PC-9 (cell line): ENCODE measurements around the gene HRH1. TPM values are rescaled to one million over a fixed set of nuclear protein-coding genes. Genes with fewer than 3 reads are reported as not detected.

ENCODE experiments used
- BruUV-seq: library from RNA; stranded (reverse); fragments of 400-500 nt; replicated peaks from 2 replicates; lab custom pipeline; 2021; lab: Mats Ljungman, UMichigan
- CTCF ChIA-PET: fragments of 300-600 bp; sonication (Branson Sonifier 250); formaldehyde crosslinking; loops from one replicate; lab custom pipeline; 2022; ENCODE audit warnings: antibody characterized with exemption; lab: Charles Lee
- POLR2A ChIA-PET: fragments of 300-600 bp; sonication (Branson Sonifier 250); formaldehyde crosslinking; loops from one replicate; lab custom pipeline; 2022; ENCODE audit warnings: antibody characterized with exemption; ENCODE audit not compliant: unreplicated experiment; lab: Charles Lee
- DNase-seq, 2 experiments: peaks; one replicate each; pipeline versions ENCODE4 v3.0.0 to v3.0.0-alpha.2; 2015 to 2022; ENCODE audit warnings: mixed read lengths in 1 of 2
- H2AFZ ChIP-seq: fragments of 200-600 bp; sonication (generic); 2 replicates; pipeline ENCODE4 v1.8.1; 2017; ENCODE audit warnings: antibody characterized with exemption
- H3F3A ChIP-seq: fragments of 200-600 bp; sonication (generic); 2 replicates; pipeline ENCODE4 v1.8.1; 2017; ENCODE audit warnings: antibody characterized with exemption, mild to moderate bottlenecking, low read depth; ENCODE audit not compliant: insufficient read depth
- H3K27ac ChIP-seq: fragments of 200-600 bp; sonication (generic); 2 replicates; pipeline ENCODE4 v1.6.1; 2016; ENCODE audit warnings: mixed run types
- H3K27me3 ChIP-seq: fragments of 200-600 bp; sonication (generic); 2 replicates; pipeline ENCODE4 v1.6.1; 2016; ENCODE audit warnings: low read depth, mixed run types; ENCODE audit not compliant: insufficient read depth
- H3K36me3 ChIP-seq: fragments of 200-600 bp; sonication (generic); 2 replicates; pipeline ENCODE4 v1.6.1; 2016; ENCODE audit warnings: low read depth, mixed run types
- H3K4me1 ChIP-seq: fragments of 200-600 bp; sonication (generic); replicated peaks from 2 replicates; pipeline ENCODE4 v1.6.1; 2016; ENCODE audit warnings: mixed run types; ENCODE audit not compliant: insufficient read depth
- H3K4me2 ChIP-seq: fragments of 200-600 bp; sonication (generic); 2 replicates; pipeline ENCODE4 v1.6.1; 2017; ENCODE audit warnings: mixed run types
- H3K4me3 ChIP-seq: fragments of 200-600 bp; sonication (generic); 2 replicates; pipeline ENCODE4 v1.6.1; 2016; ENCODE audit warnings: mixed run types
- H3K79me2 ChIP-seq: fragments of 200-600 bp; sonication (generic); 2 replicates; pipeline ENCODE4 v1.6.1; 2017; ENCODE audit warnings: low read depth, mixed run types
- H3K9me2 ChIP-seq: fragments of 200-600 bp; sonication (generic); 2 replicates; pipeline ENCODE4 v1.8.1; 2017; ENCODE audit warnings: mild to moderate bottlenecking; ENCODE audit not compliant: insufficient read depth
- H3K9me3 ChIP-seq: fragments of 200-600 bp; sonication (generic); 2 replicates; pipeline ENCODE4 v1.8.1; 2016; ENCODE audit warnings: low read depth; ENCODE audit not compliant: insufficient read depth
- H4K20me1 ChIP-seq: fragments of 200-600 bp; sonication (generic); 2 replicates; pipeline ENCODE4 v1.8.1; 2017; ENCODE audit not compliant: insufficient read depth
- EZH2 ChIP-seq: fragments of 200-600 bp; sonication (generic); IDR thresholded peaks from 2 replicates; pipeline ENCODE4 v1.8.0; 2017; ENCODE audit warnings: antibody characterized with exemption, low read depth
- intact Hi-C: fragments of 100-400 bp; cut with micrococcal nuclease; formaldehyde crosslinking; loops from one replicate; pipeline ENCODE4 v1.10.0; 2022; ENCODE audit not compliant: unreplicated experiment
- total RNA-seq: library from RNA; stranded (reverse); gene quantifications from 2 replicates; pipeline ENCODE4 v1.2.3, GENCODE V29; 2021
- TF ChIP-seq, protein P1 (sequence below): fragments of 200-600 bp; sonication (generic); conservative IDR thresholded peaks from 2 replicates; pipeline ENCODE4 v1.6.1; 2017; ENCODE audit warnings: mixed run types, antibody characterized with exemption, mild to moderate bottlenecking, moderate library complexity

HRH1 gene
- total RNA-seq, 1 experiment from 2014 or later = 9.2 TPM

DNA sequence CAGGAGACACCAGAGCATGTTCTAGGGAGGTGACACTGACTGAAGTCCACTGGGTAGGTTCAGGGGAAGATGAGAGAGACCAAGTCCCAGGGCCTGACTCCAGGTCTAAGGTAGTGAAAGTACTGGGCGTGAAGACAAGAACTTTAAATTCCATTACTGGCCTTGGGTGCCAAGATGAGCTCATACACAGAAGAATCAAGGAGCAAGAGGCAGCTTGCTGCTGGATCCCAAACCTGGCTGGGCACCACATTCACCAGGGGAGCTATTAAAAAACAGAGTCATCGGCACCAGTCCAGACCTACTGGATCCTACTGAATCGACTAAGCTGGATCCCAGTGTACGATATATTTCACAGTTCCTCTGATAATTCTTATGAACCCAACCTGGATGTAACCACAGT, 75.8 kb downstream of the HRH1 start:
- peaks cover 23% of the 10 kb centered on the region for H3F3A ChIP-seq
- H3K79me2 ChIP-seq = peaks cover 31% of the 10 kb centered on the region
- DNase-seq = no peak
- CTCF ChIA-PET = interaction anchor here (0.6 to 0.9 kb wide), 2 partner anchors 58 to 491 kb away, joined by 3 read pairs; no protein-coding TSS in a partner anchor
- no peaks in the 10 kb centered on the region for H4K20me1 ChIP-seq
- H2AFZ ChIP-seq = no peak overlapping the region
- no peak overlapping the region for H3K4me3 ChIP-seq
- H3K36me3 ChIP-seq = peaks cover 16% of the 10 kb centered on the region; the same call in 1 of the 2 replicates
- BruUV-seq = no TSS peak
- no peaks in the 10 kb centered on the region for H3K9me2 ChIP-seq
- POLR2A ChIA-PET = interaction anchor here (0.6 kb wide), 2 partner anchors 44 to 93 kb away, joined by 3 to 6 read pairs; no protein-coding TSS in a partner anchor
- TF ChIP-seq, protein P1, sequence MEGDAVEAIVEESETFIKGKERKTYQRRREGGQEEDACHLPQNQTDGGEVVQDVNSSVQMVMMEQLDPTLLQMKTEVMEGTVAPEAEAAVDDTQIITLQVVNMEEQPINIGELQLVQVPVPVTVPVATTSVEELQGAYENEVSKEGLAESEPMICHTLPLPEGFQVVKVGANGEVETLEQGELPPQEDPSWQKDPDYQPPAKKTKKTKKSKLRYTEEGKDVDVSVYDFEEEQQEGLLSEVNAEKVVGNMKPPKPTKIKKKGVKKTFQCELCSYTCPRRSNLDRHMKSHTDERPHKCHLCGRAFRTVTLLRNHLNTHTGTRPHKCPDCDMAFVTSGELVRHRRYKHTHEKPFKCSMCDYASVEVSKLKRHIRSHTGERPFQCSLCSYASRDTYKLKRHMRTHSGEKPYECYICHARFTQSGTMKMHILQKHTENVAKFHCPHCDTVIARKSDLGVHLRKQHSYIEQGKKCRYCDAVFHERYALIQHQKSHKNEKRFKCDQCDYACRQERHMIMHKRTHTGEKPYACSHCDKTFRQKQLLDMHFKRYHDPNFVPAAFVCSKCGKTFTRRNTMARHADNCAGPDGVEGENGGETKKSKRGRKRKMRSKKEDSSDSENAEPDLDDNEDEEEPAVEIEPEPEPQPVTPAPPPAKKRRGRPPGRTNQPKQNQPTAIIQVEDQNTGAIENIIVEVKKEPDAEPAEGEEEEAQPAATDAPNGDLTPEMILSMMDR = no peak
- TF ChIP-seq EZH2 = no peak
- no peaks in the 10 kb centered on the region for H3K9me3 ChIP-seq
- H3K4me1 ChIP-seq = peaks cover 13% of the 10 kb centered on the region
- H3K27me3 ChIP-seq = no peaks in the 10 kb centered on the region
- H3K27ac ChIP-seq = no peak overlapping the region
- no peak overlapping the region for H3K4me2 ChIP-seq
- intact Hi-C loops = loop anchor here (10.0 kb wide), 1 partner anchor 415 kb away; the partner anchor contains the start of gene VGLL4

GRCh38 chr3:11230832-11231231, 76.5 kb downstream of the HRH1 start:
- Histone ChIP-seq H3K27ac (no peak overlapping the region), H4K20me1 (no peaks in the 10 kb centered on the region), H3K4me1 (peaks cover 13% of the 10 kb centered on the region), H3K9me3 (no peaks in the 10 kb centered on the region), H3K27me3 (no peaks in the 10 kb centered on the region), H3K79me2 (peaks cover 29% of the 10 kb centered on the region), H3K4me3 (no peak overlapping the region), H2AFZ (no peak overlapping the region), H3K4me2 (no peak overlapping the region), H3K36me3 (peaks cover 16% of the 10 kb centered on the region; the same call in 1 of the 2 replicates), H3F3A (peaks cover 16% of the 10 kb centered on the region), H3K9me2 (no peaks in the 10 kb centered on the region)
- DNase-seq = no peak
- no peak for TF ChIP-seq EZH2
- TF ChIP-seq, protein P1 = no peak
- intact Hi-C loops = loop anchor here (10.0 kb wide), 1 partner anchor 414 kb away; the partner anchor contains the start of gene VGLL4
- no TSS peak for BruUV-seq
- ChIA-PET POLR2A (no interaction called here), CTCF (no interaction called here)

GRCh38 chr3:11235385-11235784, 81.1 kb downstream of the HRH1 start:
- no peak overlapping the region for H3K4me2 ChIP-seq
- H3K9me3 ChIP-seq = peaks cover 8% of the 10 kb centered on the region
- H4K20me1 ChIP-seq = no peaks in the 10 kb centered on the region
- peaks cover 37% of the 10 kb centered on the region for H3K4me1 ChIP-seq
- no peak for TF ChIP-seq EZH2
- TF ChIP-seq, protein P1 = no peak
- CTCF ChIA-PET = no interaction called here
- H3K79me2 ChIP-seq = peaks cover 18% of the 10 kb centered on the region
- H3K27me3 ChIP-seq = no peaks in the 10 kb centered on the region
- no peak for DNase-seq
- H3K36me3 ChIP-seq = peaks cover 9% of the 10 kb centered on the region; the same call in 1 of the 2 replicates
- POLR2A ChIA-PET = interaction anchor here (0.7 kb wide), 1 partner anchor 10 kb away, joined by 3 read pairs; no protein-coding TSS in a partner anchor
- H2AFZ ChIP-seq = no peak overlapping the region
- H3F3A ChIP-seq = peaks cover 44% of the 10 kb centered on the region
- no TSS peak for BruUV-seq
- H3K4me3 ChIP-seq = no peak overlapping the region
- no peaks in the 10 kb centered on the region for H3K9me2 ChIP-seq
- intact Hi-C loops = loop anchor here (5.0 to 10.0 kb wide), 2 partner anchors 72 to 409 kb away; partner anchors contain the start of gene VGLL4
- no peak overlapping the region for H3K27ac ChIP-seq
